SW 1271 (cell line): ENCODE measurements around the gene UQCRHL.

Experiments
- DNase-seq, 2 experiments: peaks; one replicate each; lab custom pipeline; 2025; lab: John Stamatoyannopoulos, UW

Gene UQCRHL

GRCh38 chr1:15757575-15758342, 49.7 kb downstream of the UQCRHL start:
- no peak for DNase-seq
